K562 (cell line): ENCODE results near the gene CISD3. TPM values are rescaled to one million over a fixed set of nuclear protein-coding genes. Genes with fewer than 3 reads are reported as not detected.

Experiments
- BRF1 ChIP-seq: IDR thresholded peaks from 3 replicates; pipeline ENCODE4 v1.6.1; 2011; ENCODE audit warnings: borderline replicate concordance, mild to moderate bottlenecking; ENCODE audit not compliant: insufficient read length; ENCODE audit errors: extremely low read depth
- CHD2 ChIP-seq: IDR thresholded peaks from 2 replicates; pipeline ENCODE4 v1.6.1; 2011; ENCODE audit warnings: low read depth, low read length
- E2F3 ChIP-seq: fragments of 250-450 bp; sonication (Bioruptor Pico); IDR thresholded peaks from 2 replicates; pipeline ENCODE4 v1.4.0; 2020; ENCODE audit warnings: mild to moderate bottlenecking
- HNRNPH1 ChIP-seq: fragments of 200-400 bp; formaldehyde crosslinking; optimal IDR thresholded peaks from 2 replicates; pipeline ENCODE3; 2017; ENCODE audit warnings: low read depth, mild to moderate bottlenecking, low read length, moderate library complexity
- HNRNPK ChIP-seq: fragments of 200-400 bp; formaldehyde crosslinking; IDR thresholded peaks from one replicate; pipeline ENCODE4 v1.6.1; 2018; ENCODE audit warnings: mild to moderate bottlenecking, low read depth, low read length; ENCODE audit not compliant: poor library complexity, severe bottlenecking
- HOMEZ ChIP-seq: fragments of 250-450 bp; sonication (Bioruptor Pico); IDR thresholded peaks from 2 replicates; pipeline ENCODE4 v1.4.0; 2020; ENCODE audit warnings: mild to moderate bottlenecking, moderate library complexity
- MLX ChIP-seq, 2 experiments: fragments of 450-650 bp in 1 of 2; sonication (generic) in 1 of 2; formaldehyde crosslinking; conservative IDR thresholded peaks; 2 replicates each; pipeline versions ENCODE4 v1.4.0 to v1.8.1; 2020 to 2022; ENCODE audit warnings: mild to moderate bottlenecking in 1 of 2, missing genetic modification reagents in 1 of 2
- PCBP1 ChIP-seq: fragments of 200-400 bp; formaldehyde crosslinking; IDR thresholded peaks from 2 replicates; pipeline ENCODE4 v1.6.1; 2018; ENCODE audit warnings: mild to moderate bottlenecking, low read depth, low read length; ENCODE audit not compliant: poor library complexity, severe bottlenecking
- REST ChIP-seq, 2 experiments: fragments of 450-650 bp; formaldehyde crosslinking in 1 of 2; IDR thresholded peaks; 2 replicates each; pipeline versions ENCODE4 v1.4.0 to v1.6.1; 2014 to 2020; ENCODE audit warnings: mild to moderate bottlenecking in 2 of 2, borderline replicate concordance in 1 of 2, low read depth in 1 of 2
- SMARCE1 ChIP-seq: fragments of 450-650 bp; IDR thresholded peaks from 2 replicates; pipeline ENCODE4 v1.7.1; 2016; ENCODE audit warnings: mild to moderate bottlenecking
- SNRNP70 ChIP-seq: fragments of 200-400 bp; formaldehyde crosslinking; optimal IDR thresholded peaks from 2 replicates; pipeline ENCODE3; 2017; ENCODE audit warnings: low read depth, low read length
- SRSF9 ChIP-seq: fragments of 200-400 bp; formaldehyde crosslinking; IDR thresholded peaks from 2 replicates; pipeline ENCODE4 v1.6.1; 2017; ENCODE audit warnings: low read depth, low read length, borderline replicate concordance
- ZFP36 ChIP-seq: fragments of 150-350 bp; IDR thresholded peaks from 2 replicates; pipeline ENCODE4 v1.6.1; 2018; ENCODE audit warnings: low read length, low read depth; ENCODE audit not compliant: partially characterized antibody
- ZKSCAN8 ChIP-seq: fragments of 200-800 bp; sonication (Bioruptor generic); IDR thresholded peaks from 2 replicates; pipeline ENCODE4 v1.6.1; 2016; ENCODE audit warnings: missing genetic modification characterization, missing compliant biosample characterization
- ZNF23 ChIP-seq: fragments of 250-450 bp; sonication (Bioruptor Pico); IDR thresholded peaks from 2 replicates; pipeline ENCODE4 v1.4.0; 2020; ENCODE audit warnings: mild to moderate bottlenecking
- ZNF449 ChIP-seq: fragments of 250-450 bp; sonication (Bioruptor Pico); IDR thresholded peaks from 2 replicates; pipeline ENCODE4 v1.8.0; 2022; ENCODE audit warnings: moderate library complexity, mild to moderate bottlenecking, inconsistent platforms
- polyA plus RNA-seq, 8 experiments: library from polyadenylated mRNA; depleted of rRNA in 4 of 8; stranded (reverse) in 5 of 8; unstranded in 3 of 8; fragments of >200 nt; fragmentation: Nextera tagmentation in 2 of 8; fragmentation: Illumina TruSeq in 1 of 8; extraction: Ambion mirVana in 2 of 8; extraction: Trizol in 1 of 8; gene quantifications; 2 replicates each; pipeline versions ENCODE4 v1.2.1 to v1.2.3, GENCODE V29; 2011 to 2014; ENCODE audit warnings: inconsistent platforms in 1 of 8, missing spikeins in 1 of 8
- total RNA-seq, 7 experiments: library from RNA; depleted of rRNA in 6 of 7; stranded (reverse); fragments of >200 nt in 6 of 7; fragmentation: Illumina TruSeq in 2 of 7; extraction: Trizol in 2 of 7; gene quantifications; 2 replicates each; pipeline versions ENCODE4 v1.2.1 to v1.2.3, GENCODE V29; 2011 to 2021; ENCODE audit warnings: low replicate concordance in 1 of 7

CISD3 gene
- total and polyA plus RNA-seq, 9 of the 15 experiments (the other 6 are each of a cell fraction or from before 2014, with no cell fraction given), result 5.0 to 60.7 (median 15.7) TPM

GRCh38 chr17:38729886-38730525 lies at the start of gene CISD3 (continued):
- TF ChIP-seq HOMEZ (CRISPR knock-in tag) (no peak), SNRNP70 (no peak), REST (IDR thresholded peaks at IDR 0.05; ENCODE audit: borderline replicate concordance) (peak; percentile 46), REST (CRISPR knock-in tag; IDR thresholded peaks at IDR 0.05; ENCODE audit: low read depth) (peak; percentile 83), ZNF449 (CRISPR knock-in tag) (no peak), ZNF23 (CRISPR knock-in tag) (no peak), PCBP1 (no peak), E2F3 (CRISPR knock-in tag) (peak; percentile 23; the same call in 1 of the 2 replicates), HNRNPH1 (no peak), CHD2 (no peak), MLX (CRISPR knock-in tag; conservative IDR thresholded peaks at IDR 0.05) (no peak), SRSF9 (no peak), ZKSCAN8 (CRISPR knock-in tag) (no peak), HNRNPK (no peak), SMARCE1 (no peak), ZFP36 (no peak), BRF1 (no peak)
